WTC11 (cell line): ENCODE data around the gene NPAT. TPM values are rescaled to one million over a fixed set of nuclear protein-coding genes. Genes with fewer than 3 reads are reported as not detected.

Source experiments
- ATAC-seq: fragments of 200-7000 bp; cut with Tn5 transposase; 2 replicates; pipeline ENCODE4 v1.10.0; 2021; ENCODE audit warnings: mild to moderate bottlenecking, moderate library complexity
- CTCF ChIA-PET: fragments of 300-600 bp; sonication (Branson Sonifier 250); formaldehyde crosslinking; loops from one replicate; lab custom pipeline; 2021; ENCODE audit warnings: antibody characterized with exemption; lab: Charles Lee
- POLR2A ChIA-PET: fragments of 350-600 bp; sonication (Branson Sonifier 250); formaldehyde crosslinking; loops from one replicate; lab custom pipeline; 2021; ENCODE audit warnings: antibody characterized with exemption; lab: Charles Lee
- DNase-seq: peaks from one replicate; pipeline ENCODE4 v3.0.0; 2021; ENCODE audit warnings: low spot score
- H3K27ac Mint-ChIP-seq: 2 replicates; pipeline ENCODE4 v1.8.0; 2021; ENCODE audit warnings: mixed read lengths
- H3K27me3 Mint-ChIP-seq: 2 replicates; pipeline ENCODE4 v1.8.0; 2021; ENCODE audit warnings: low read depth, mild to moderate bottlenecking, moderate library complexity, mixed read lengths
- H3K36me3 Mint-ChIP-seq: 2 replicates; pipeline ENCODE4 v1.8.0; 2021; ENCODE audit warnings: mixed read lengths
- H3K4me1 Mint-ChIP-seq: 2 replicates; pipeline ENCODE4 v1.8.0; 2022; ENCODE audit warnings: mixed read lengths
- H3K4me3 Mint-ChIP-seq: 2 replicates; pipeline ENCODE4 v1.8.0; 2021; ENCODE audit warnings: mild to moderate bottlenecking, moderate library complexity, mixed read lengths
- H3K9me3 Mint-ChIP-seq: 2 replicates; pipeline ENCODE4 v1.8.0; 2021; ENCODE audit warnings: mixed read lengths
- ATF2 ChIP-seq: sonication (generic); formaldehyde crosslinking; IDR thresholded peaks from 2 replicates; pipeline ENCODE4 v1.8.1; 2022; ENCODE audit warnings: low read depth, missing genetic modification reagents, borderline replicate concordance
- ATF3 ChIP-seq: sonication (generic); formaldehyde crosslinking; conservative IDR thresholded peaks from 2 replicates; pipeline ENCODE4 v1.8.1; 2022; ENCODE audit warnings: mild to moderate bottlenecking, missing genetic modification reagents
- CBFB ChIP-seq: sonication (generic); formaldehyde crosslinking; IDR thresholded peaks from 2 replicates; pipeline ENCODE4 v1.8.1; 2022; ENCODE audit warnings: mild to moderate bottlenecking, low read depth, missing genetic modification reagents
- E2F1 ChIP-seq: sonication (generic); formaldehyde crosslinking; IDR thresholded peaks from 2 replicates; pipeline ENCODE4 v1.8.0; 2022; ENCODE audit warnings: mild to moderate bottlenecking, missing genetic modification reagents
- ELF4 ChIP-seq: sonication (generic); formaldehyde crosslinking; IDR thresholded peaks from 2 replicates; pipeline ENCODE4 v1.8.1; 2022; ENCODE audit warnings: low read depth, mild to moderate bottlenecking, moderate library complexity, missing genetic modification reagents
- FOXJ3 ChIP-seq: sonication (generic); formaldehyde crosslinking; IDR thresholded peaks from 2 replicates; pipeline ENCODE4 v1.9.0; 2021; ENCODE audit warnings: missing genetic modification reagents, mild to moderate bottlenecking, borderline replicate concordance
- HMGXB4 ChIP-seq: sonication (generic); formaldehyde crosslinking; IDR thresholded peaks from 2 replicates; pipeline ENCODE4 v1.8.1; 2023; ENCODE audit warnings: mild to moderate bottlenecking, moderate library complexity, missing genetic modification reagents
- JAZF1 ChIP-seq: fragments of 250-450 bp; sonication (Bioruptor Pico); IDR thresholded peaks from 2 replicates; pipeline ENCODE4 v1.9.0; 2021; ENCODE audit warnings: moderate library complexity, mild to moderate bottlenecking, inconsistent platforms
- MLX ChIP-seq: sonication (generic); formaldehyde crosslinking; IDR thresholded peaks from 2 replicates; pipeline ENCODE4 v1.8.1; 2023; ENCODE audit warnings: mild to moderate bottlenecking, missing genetic modification reagents, moderate library complexity
- NFATC4 ChIP-seq: fragments of 250-450 bp; sonication (Bioruptor Pico); IDR thresholded peaks from 2 replicates; pipeline ENCODE4 v1.9.0; 2021; ENCODE audit warnings: mild to moderate bottlenecking
- NR1H2 ChIP-seq: sonication (generic); formaldehyde crosslinking; IDR thresholded peaks from 2 replicates; pipeline ENCODE4 v1.9.0; 2021; ENCODE audit warnings: mild to moderate bottlenecking, moderate library complexity, missing genetic modification reagents
- NR2C2 ChIP-seq: sonication (generic); formaldehyde crosslinking; IDR thresholded peaks from 2 replicates; pipeline ENCODE4 v1.8.0; 2022; ENCODE audit warnings: mild to moderate bottlenecking, missing genetic modification reagents
- SMAD4 ChIP-seq: sonication (generic); formaldehyde crosslinking; IDR thresholded peaks from 2 replicates; pipeline ENCODE4 v1.8.0; 2022; ENCODE audit warnings: mild to moderate bottlenecking, missing genetic modification reagents
- TEAD1 ChIP-seq: sonication (generic); formaldehyde crosslinking; IDR thresholded peaks from 2 replicates; pipeline ENCODE4 v1.8.0; 2022; ENCODE audit warnings: mild to moderate bottlenecking, missing genetic modification reagents
- USF2 ChIP-seq: sonication (generic); formaldehyde crosslinking; IDR thresholded peaks from 2 replicates; pipeline ENCODE4 v1.8.1; 2023; ENCODE audit warnings: mild to moderate bottlenecking, missing genetic modification reagents, moderate library complexity
- ZBTB21 ChIP-seq: sonication (generic); formaldehyde crosslinking; IDR thresholded peaks from 2 replicates; pipeline ENCODE4 v1.8.1; 2023; ENCODE audit warnings: mild to moderate bottlenecking, missing genetic modification reagents, borderline replicate concordance
- ZNF219 ChIP-seq: sonication (generic); formaldehyde crosslinking; IDR thresholded peaks from 2 replicates; pipeline ENCODE4 v1.8.0; 2023; ENCODE audit warnings: missing genetic modification reagents, mild to moderate bottlenecking, borderline replicate concordance
- ZNF423 ChIP-seq: fragments of 250-450 bp; sonication (Bioruptor Pico); IDR thresholded peaks from 2 replicates; pipeline ENCODE4 v2.1.2; 2022; ENCODE audit warnings: mild to moderate bottlenecking, moderate library complexity
- ZNF512 ChIP-seq: sonication (generic); formaldehyde crosslinking; IDR thresholded peaks from 2 replicates; pipeline ENCODE4 v1.8.1; 2022; ENCODE audit warnings: missing genetic modification reagents, borderline replicate concordance
- ZNF671 ChIP-seq: fragments of 250-450 bp; sonication (Bioruptor Pico); IDR thresholded peaks from 2 replicates; pipeline ENCODE4 v1.8.0; 2021; ENCODE audit warnings: mild to moderate bottlenecking
- total RNA-seq: library from RNA; stranded (reverse); gene quantifications from 3 replicates; pipeline ENCODE4 v1.2.3, GENCODE V29; 2021

Gene NPAT
- total RNA-seq, 1 experiment from 2014 or later = 17.2 TPM

- TF ChIP-seq SMAD4 = no peak
- TF ChIP-seq HMGXB4 = no peak
- no peak for TF ChIP-seq NFATC4
- no peak for TF ChIP-seq ZNF219 (CRISPR knock-in tag)
- TF ChIP-seq CBFB (CRISPR knock-in tag) = no peak
- TF ChIP-seq MLX (CRISPR knock-in tag) = no peak
- TF ChIP-seq ELF4 (CRISPR knock-in tag) = no peak
Measured at GRCh38 chr11:108154591-108154990, 67.8 kb downstream of the NPAT start (continued).

GRCh38 chr11:108148556-108148955 lies 73.9 kb downstream of the NPAT start:
- DNase-seq = no peak
- Mint-ChIP-seq H3K27me3 (no peaks in the 10 kb centered on the region), H3K4me3 (no peak overlapping the region), H3K27ac (no peak overlapping the region), H3K4me1 (no peaks in the 10 kb centered on the region), H3K9me3 (no peaks in the 10 kb centered on the region), H3K36me3 (peaks cover 55% of the 10 kb centered on the region)
- no peak for TF ChIP-seq ELF4 (CRISPR knock-in tag)
- no peak for TF ChIP-seq ZNF512 (CRISPR knock-in tag)
- TF ChIP-seq ZNF671 (CRISPR knock-in tag) = no peak
- TF ChIP-seq JAZF1 = no peak
- no peak for TF ChIP-seq ATF2 (CRISPR knock-in tag)
- TF ChIP-seq NR2C2 (CRISPR knock-in tag) = no peak
- TF ChIP-seq E2F1 (CRISPR knock-in tag) = no peak
- POLR2A ChIA-PET = no interaction called here
- CTCF ChIA-PET = interaction anchor here (0.9 kb wide), 1 partner anchor 84 kb away, joined by 3 read pairs; no protein-coding TSS in a partner anchor
- ATAC-seq = no peak

GRCh38 chr11:108147150-108147549 lies 75.3 kb downstream of the NPAT start:
- DNase-seq = no peak
- ChIA-PET POLR2A (no interaction called here), CTCF (no interaction called here)
- Mint-ChIP-seq H3K4me1 (no peaks in the 10 kb centered on the region), H3K4me3 (no peak overlapping the region), H3K27ac (no peak overlapping the region), H3K36me3 (peaks cover 52% of the 10 kb centered on the region), H3K9me3 (no peaks in the 10 kb centered on the region), H3K27me3 (no peaks in the 10 kb centered on the region)
- ATAC-seq = no peak
- TF ChIP-seq ZBTB21 (CRISPR knock-in tag) (no peak), USF2 (CRISPR knock-in tag) (no peak), FOXJ3 (CRISPR knock-in tag) (no peak), ATF3 (no peak), ZNF219 (CRISPR knock-in tag) (no peak), ZNF423 (CRISPR knock-in tag) (no peak), TEAD1 (no peak), NR1H2 (CRISPR knock-in tag) (no peak)
